Activated CD8-positive, alpha-beta memory T cell treated with anti-CD3 and anti-CD28 coated beads for 4 hours (primary cell): Measurements from ENCODE around the gene TCF4.
A peak's percentile ranks its signal among the peaks of the same experiment; 100 is the strongest.

Source experiments
- DNase-seq, 2 donors: peaks; one replicate each; pipeline ENCODE4 v3.0.0-alpha.2; 2020; ENCODE audit warnings: low read depth in 2 of 2

The TCF4 gene

GRCh38 chr18:55415258-55415871 is 172.6 kb downstream of the TCF4 start:
- DNase-seq, result peak; percentile 43 to 47

- no peak for DNase-seq
These were observed 173.5 kb downstream of the TCF4 start for GRCh38 chr18:55414475-55414874.

- DNase-seq, result no peak
These were observed 174.5 kb downstream of the TCF4 start for GRCh38 chr18:55413474-55413873.

GRCh38 chr18:55407774-55408535 is 180.0 kb downstream of the TCF4 start:
- no peak for DNase-seq

- no peak for DNase-seq
These were observed 180.8 kb downstream of the TCF4 start for GRCh38 chr18:55407191-55407590.

- DNase-seq, result no peak
These were observed 181.5 kb downstream of the TCF4 start for GRCh38 chr18:55406451-55406991.

- DNase-seq, result no peak
These were observed 182.0 kb downstream of the TCF4 start for GRCh38 chr18:55405893-55406406.

GRCh38 chr18:55405475-55405874 is 182.5 kb downstream of the TCF4 start:
- DNase-seq, result no peak

- no peak for DNase-seq
These were observed 183.0 kb downstream of the TCF4 start for GRCh38 chr18:55404832-55405465.

- DNase-seq, result no peak
These were observed 183.7 kb downstream of the TCF4 start for GRCh38 chr18:55404136-55404830.

GRCh38 chr18:55403421-55403949 is 184.5 kb downstream of the TCF4 start:
- no peak for DNase-seq

- DNase-seq, result no peak
These were observed 185.1 kb downstream of the TCF4 start for GRCh38 chr18:55402731-55403405.

- no peak for DNase-seq
These were observed 186.3 kb downstream of the TCF4 start for GRCh38 chr18:55401638-55402191.

- no peak for DNase-seq
These were observed 187.1 kb downstream of the TCF4 start for GRCh38 chr18:55400590-55401541.

- no peak for DNase-seq
These were observed 187.9 kb downstream of the TCF4 start for GRCh38 chr18:55400081-55400480.

- no peak for DNase-seq
These were observed 189.1 kb downstream of the TCF4 start for GRCh38 chr18:55398858-55399257.

- DNase-seq, result no peak
These were observed 191.0 kb downstream of the TCF4 start for GRCh38 chr18:55396979-55397378.

- no peak for DNase-seq
These were observed 191.6 kb downstream of the TCF4 start for GRCh38 chr18:55396267-55396905.

GRCh38 chr18:55395799-55396198 is 192.2 kb downstream of the TCF4 start:
- no peak for DNase-seq
